Ascending aorta (tissue), 2 donors: ENCODE measurements around the gene MGST2. TPM values are rescaled to one million over a fixed set of nuclear protein-coding genes. Genes with fewer than 3 reads are reported as not detected.

ENCODE experiments used
- DNase-seq, 2 donors: peaks; one replicate each; pipeline ENCODE4 v3.0.0-alpha.2; 2019; ENCODE audit warnings: low spot score in 2 of 2
- H3K27ac ChIP-seq, 2 donors: fragments of 200-600 bp; sonication (generic); one replicate each; pipeline ENCODE4 v1.5.1; 2016 to 2017; ENCODE audit warnings: mild to moderate bottlenecking in 1 of 2
- H3K27me3 ChIP-seq: fragments of 200-600 bp; sonication (generic); one replicate; pipeline ENCODE4 v1.5.1; 2017
- H3K36me3 ChIP-seq, 2 donors: fragments of 200-600 bp; sonication (generic); one replicate each; pipeline ENCODE4 v1.5.1; 2016
- H3K4me1 ChIP-seq, 2 donors: fragments of 200-600 bp; sonication (generic); one replicate each; pipeline ENCODE4 v1.5.1; 2016 to 2017; ENCODE audit warnings: mild to moderate bottlenecking in 1 of 2
- H3K4me3 ChIP-seq, 2 donors: fragments of 200-600 bp; sonication (generic); one replicate each; pipeline ENCODE4 v1.5.1; 2016 to 2017; ENCODE audit warnings: mild to moderate bottlenecking in 1 of 2
- H3K9me3 ChIP-seq, 2 donors: fragments of 200-600 bp; sonication (generic); one replicate each; pipeline ENCODE4 v1.5.1; 2016
- intact Hi-C: fragments of 100-400 bp; cut with DNase I; formaldehyde crosslinking; loops from one replicate; pipeline ENCODE4 v1.15.1; 2023
- total RNA-seq: library from RNA; depleted of rRNA; stranded (reverse); fragments of >200 nt; gene quantifications from one replicate; pipeline ENCODE4 v1.1.0, GENCODE V29; 2016
- TF ChIP-seq, protein P1 (sequence below), 3 experiments: fragments of 200-600 bp in 2 of 3; fragments of 450-650 bp in 1 of 3; sonication (generic) in 2 of 3; IDR thresholded peaks; one replicate each; pipeline ENCODE4 v1.5.1; 2016 to 2019; ENCODE audit warnings: antibody characterized with exemption in 3 of 3, mild to moderate bottlenecking in 1 of 3, moderate library complexity in 1 of 3

MGST2 gene
- total RNA-seq, 1 donor from 2014 or later, result 34.4 TPM

DNA sequence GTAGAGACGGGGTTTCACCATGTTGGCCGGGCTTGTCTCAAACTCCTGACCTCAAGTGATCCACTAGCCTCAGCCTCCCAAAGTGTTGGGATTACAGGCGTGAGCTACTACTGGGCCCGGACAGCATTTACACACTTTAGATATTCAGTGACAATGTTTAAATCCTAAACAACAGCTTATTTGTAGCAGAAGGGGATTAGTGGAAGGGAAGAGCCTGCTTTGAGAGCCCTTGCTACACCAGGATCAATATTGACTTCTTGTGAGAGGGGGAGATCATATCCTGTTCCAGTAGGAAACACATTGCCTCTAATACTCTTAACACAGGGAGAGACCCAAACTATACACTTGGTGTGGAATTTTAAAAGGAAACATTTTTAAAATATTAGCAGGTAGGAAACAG lies 7.1 kb downstream of the MGST2 start:
- no peak overlapping the region for H3K4me3 ChIP-seq
- TF ChIP-seq, protein P1, sequence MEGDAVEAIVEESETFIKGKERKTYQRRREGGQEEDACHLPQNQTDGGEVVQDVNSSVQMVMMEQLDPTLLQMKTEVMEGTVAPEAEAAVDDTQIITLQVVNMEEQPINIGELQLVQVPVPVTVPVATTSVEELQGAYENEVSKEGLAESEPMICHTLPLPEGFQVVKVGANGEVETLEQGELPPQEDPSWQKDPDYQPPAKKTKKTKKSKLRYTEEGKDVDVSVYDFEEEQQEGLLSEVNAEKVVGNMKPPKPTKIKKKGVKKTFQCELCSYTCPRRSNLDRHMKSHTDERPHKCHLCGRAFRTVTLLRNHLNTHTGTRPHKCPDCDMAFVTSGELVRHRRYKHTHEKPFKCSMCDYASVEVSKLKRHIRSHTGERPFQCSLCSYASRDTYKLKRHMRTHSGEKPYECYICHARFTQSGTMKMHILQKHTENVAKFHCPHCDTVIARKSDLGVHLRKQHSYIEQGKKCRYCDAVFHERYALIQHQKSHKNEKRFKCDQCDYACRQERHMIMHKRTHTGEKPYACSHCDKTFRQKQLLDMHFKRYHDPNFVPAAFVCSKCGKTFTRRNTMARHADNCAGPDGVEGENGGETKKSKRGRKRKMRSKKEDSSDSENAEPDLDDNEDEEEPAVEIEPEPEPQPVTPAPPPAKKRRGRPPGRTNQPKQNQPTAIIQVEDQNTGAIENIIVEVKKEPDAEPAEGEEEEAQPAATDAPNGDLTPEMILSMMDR (IDR thresholded peaks at IDR 0.05), result no peak

DNA sequence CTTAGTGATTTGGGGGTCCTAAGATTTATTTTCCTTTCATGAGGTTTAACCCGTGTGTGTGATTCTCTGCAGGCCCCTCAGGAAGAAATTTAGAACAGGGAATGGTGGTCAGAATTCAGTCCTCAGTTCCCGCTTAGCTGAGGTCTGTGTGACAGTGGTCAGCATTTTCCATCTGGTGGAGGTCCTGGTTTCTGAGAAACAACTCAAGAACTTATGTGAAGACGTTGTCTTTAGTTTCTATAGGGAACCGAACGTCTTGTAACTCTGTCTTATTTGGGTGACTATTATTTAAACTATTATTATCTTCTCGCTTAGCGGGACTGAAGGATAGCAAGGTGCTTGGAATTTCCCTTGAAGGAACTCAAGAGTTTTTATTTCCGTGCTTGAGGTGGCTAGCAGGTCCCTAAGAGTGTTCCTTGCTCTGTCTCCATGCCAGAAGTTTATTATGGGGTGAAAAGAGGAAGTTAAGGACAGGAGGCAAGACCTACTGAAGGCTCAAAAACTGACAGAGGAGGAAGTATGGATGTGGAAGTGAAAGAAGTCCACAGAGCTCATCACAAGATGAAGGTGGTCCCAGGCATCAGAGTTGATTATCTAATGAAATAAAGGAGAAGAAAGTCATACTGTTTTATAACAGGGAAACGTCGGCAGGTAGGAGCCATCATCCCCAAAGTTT lies 9.4 kb downstream of the MGST2 start:
- H3K27me3 ChIP-seq, result no peaks in the 10 kb centered on the region
- intact Hi-C loops, result no loop called here
- H3K27ac ChIP-seq, result no peak overlapping the region
- H3K36me3 ChIP-seq, result peaks cover 0 to 29% of the 10 kb centered on the region in 2 donors
- no peaks in the 10 kb centered on the region for H3K4me1 ChIP-seq
- TF ChIP-seq, protein P1 (IDR thresholded peaks at IDR 0.05), result no peak
- H3K9me3 ChIP-seq, result no peaks in the 10 kb centered on the region
- H3K4me3 ChIP-seq, result no peak overlapping the region
- no peak for DNase-seq

More for the DNA sequence above, 7.1 kb downstream of the MGST2 start:
- no peaks in the 10 kb centered on the region for H3K27me3 ChIP-seq
- intact Hi-C loops, result no loop called here
- peaks cover 0 to 8% of the 10 kb centered on the region in 2 donors for H3K36me3 ChIP-seq
- no peak overlapping the region for H3K27ac ChIP-seq
- peaks cover 0 to 4% of the 10 kb centered on the region in 2 donors for H3K4me1 ChIP-seq
- no peak for DNase-seq
- no peaks in the 10 kb centered on the region for H3K9me3 ChIP-seq

DNA sequence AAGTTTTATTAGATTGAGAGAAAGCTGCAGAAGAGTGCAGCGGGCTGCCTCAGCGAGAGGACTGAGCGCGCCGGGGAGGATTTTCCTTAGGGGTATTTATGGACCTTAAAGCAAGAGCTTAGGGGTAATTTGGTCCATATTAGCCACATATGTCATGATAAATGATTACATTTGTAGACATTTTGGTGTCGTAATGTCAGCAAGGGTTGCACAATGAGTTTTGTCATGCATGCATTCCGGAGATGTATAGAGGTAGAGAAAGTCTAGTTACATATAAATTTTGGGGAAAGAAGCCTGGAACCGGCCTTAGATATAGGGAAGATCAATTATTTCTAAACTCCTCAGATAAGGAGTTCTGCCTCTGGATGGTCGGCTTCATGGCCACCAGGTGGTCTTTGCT lies 10.0 kb downstream of the MGST2 start:
- intact Hi-C loops, result no loop called here
- H3K4me3 ChIP-seq, result no peak overlapping the region
- DNase-seq, result peak in 1 of 2 donors; percentile 21
- H3K36me3 ChIP-seq, result peaks cover 0 to 33% of the 10 kb centered on the region in 2 donors
- no peaks in the 10 kb centered on the region for H3K4me1 ChIP-seq
- H3K9me3 ChIP-seq, result no peaks in the 10 kb centered on the region
- H3K27me3 ChIP-seq, result no peaks in the 10 kb centered on the region
- no peak overlapping the region for H3K27ac ChIP-seq
- TF ChIP-seq, protein P1 (IDR thresholded peaks at IDR 0.05), result no peak

DNA sequence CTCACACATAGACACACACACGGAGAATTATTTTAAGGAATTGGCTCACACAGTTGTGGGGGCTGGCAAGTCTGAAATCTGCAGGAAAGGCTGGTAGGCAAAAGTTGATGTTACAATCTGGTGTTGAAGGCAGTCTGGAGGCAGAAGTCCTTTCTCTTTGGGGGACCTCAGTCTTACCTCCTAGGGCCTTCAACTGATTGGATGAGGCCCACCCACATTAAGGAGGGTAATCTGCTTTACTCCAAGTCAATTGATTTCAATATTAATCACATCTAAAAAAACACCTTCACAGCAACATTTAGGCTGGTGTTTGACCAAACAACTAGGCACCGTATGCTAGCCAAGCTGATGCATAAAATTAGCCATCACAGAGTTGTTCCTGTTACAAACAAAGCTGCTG lies 10.7 kb downstream of the MGST2 start:
- Histone ChIP-seq H3K4me1 (no peaks in the 10 kb centered on the region), H3K36me3 (peaks cover 0 to 36% of the 10 kb centered on the region in 2 donors), H3K27ac (no peak overlapping the region), H3K9me3 (no peaks in the 10 kb centered on the region), H3K27me3 (no peaks in the 10 kb centered on the region), H3K4me3 (no peak overlapping the region)
- TF ChIP-seq, protein P1 (IDR thresholded peaks at IDR 0.05), result no peak
- no peak for DNase-seq
- intact Hi-C loops, result no loop called here

DNA sequence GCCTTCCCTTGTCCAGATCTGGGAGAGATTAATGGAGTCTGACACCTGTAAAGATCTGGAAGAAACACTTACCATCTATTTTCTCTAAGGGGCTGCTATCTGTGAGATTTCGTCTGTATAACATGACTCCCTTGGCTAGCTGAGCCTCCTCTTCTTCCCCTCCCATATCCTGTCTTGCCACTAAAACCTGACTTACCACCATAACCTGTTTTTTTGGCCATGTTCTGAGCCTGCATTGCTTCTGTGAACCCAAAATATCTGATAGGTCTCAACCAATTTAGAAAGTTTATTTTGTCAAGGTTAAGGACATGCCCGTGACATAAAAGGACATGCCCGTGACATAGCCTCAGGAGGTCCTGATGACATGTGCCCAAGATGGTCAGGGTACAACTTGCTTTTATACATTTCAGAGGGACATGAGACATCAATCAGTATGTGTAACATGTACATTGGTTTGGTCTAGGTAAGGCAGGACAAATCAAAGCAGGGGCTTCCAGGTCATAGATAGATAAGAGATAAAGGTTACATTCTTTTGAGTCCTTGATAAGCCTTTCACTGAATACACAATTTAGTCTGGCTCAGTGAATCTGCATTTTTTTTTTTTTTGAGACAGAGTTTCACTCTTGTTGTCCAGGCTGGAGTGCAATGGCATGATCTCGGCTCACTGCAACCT lies 11.4 kb downstream of the MGST2 start:
- H3K36me3 ChIP-seq, result peaks cover 0 to 29% of the 10 kb centered on the region in 2 donors
- H3K27ac ChIP-seq, result no peak overlapping the region
- TF ChIP-seq, protein P1 (IDR thresholded peaks at IDR 0.05), result no peak
- H3K27me3 ChIP-seq, result no peaks in the 10 kb centered on the region
- H3K4me3 ChIP-seq, result no peak overlapping the region
- intact Hi-C loops, result no loop called here
- no peaks in the 10 kb centered on the region for H3K9me3 ChIP-seq
- H3K4me1 ChIP-seq, result no peaks in the 10 kb centered on the region
- no peak for DNase-seq
